Cardiac septum (tissue), 1 donor: Measurements from ENCODE around the gene MOV10L1. TPM values are rescaled to one million over a fixed set of nuclear protein-coding genes. Genes with fewer than 3 reads are reported as not detected.
"Not testable (repeated sequence)": the region's sequence is repeated elsewhere in the genome, so short reads cannot be mapped to it uniquely, and the experiment has no call there.

Experiments used
- DNase-seq: peaks from one replicate; pipeline ENCODE4 v3.0.0-alpha.2; 2020; ENCODE audit warnings: low spot score
- intact Hi-C: fragments of 100-400 bp; cut with DNase I; formaldehyde crosslinking; loops from one replicate; pipeline ENCODE4 v1.14.0; 2022
- total RNA-seq: library from RNA; stranded (reverse); fragmentation: NEBNext Ultra II Directional; extraction: Animal tissue kit (Norgen Biotek cat#: 25700); gene quantifications from one replicate; pipeline ENCODE4 v1.2.1, GENCODE V29; 2021
- donor health status: DM: no; HTN: no; CAD: no.

Gene MOV10L1
- total RNA-seq, 1 donor from 2014 or later: 0.46 TPM

GRCh38 chr22:50147258-50148165 is 57.7 kb downstream of the MOV10L1 start:
- not testable (repeated sequence) for DNase-seq
- intact Hi-C loops: loop anchor here (2.0 kb wide), 1 partner anchor 59 kb away; no protein-coding TSS in a partner anchor

- intact Hi-C loops: loop anchor here (2.0 kb wide), 1 partner anchor 59 kb away; no protein-coding TSS in a partner anchor
- no peak for DNase-seq
Measured at GRCh38 chr22:50148166-50148500, 58.3 kb downstream of the MOV10L1 start.

GRCh38 chr22:50148991-50149721 is 59.4 kb downstream of the MOV10L1 start:
- intact Hi-C loops: loop anchor here (2.0 kb wide), 1 partner anchor 58 kb away; no protein-coding TSS in a partner anchor
- DNase-seq: peak; percentile 85

GRCh38 chr22:50150161-50151129 is 60.6 kb downstream of the MOV10L1 start:
- no peak for DNase-seq
- intact Hi-C loops: no loop called here

GRCh38 chr22:50151571-50152537 is 62.0 kb downstream of the MOV10L1 start:
- no peak for DNase-seq
- intact Hi-C loops: no loop called here

- no peak for DNase-seq
- intact Hi-C loops: no loop called here
Measured at GRCh38 chr22:50153056-50153755, 63.4 kb downstream of the MOV10L1 start.

GRCh38 chr22:50153756-50154140 is 63.9 kb downstream of the MOV10L1 start:
- no peak for DNase-seq
- intact Hi-C loops: no loop called here

- intact Hi-C loops: no loop called here
- no peak for DNase-seq
Measured at GRCh38 chr22:50157709-50158375, 68.0 kb downstream of the MOV10L1 start.

- intact Hi-C loops: no loop called here
- no peak for DNase-seq
Measured at GRCh38 chr22:50160947-50161346, 71.1 kb downstream of the MOV10L1 start.

- DNase-seq: no peak
Measured at GRCh38 chr22:50161508-50162390, 71.9 kb downstream of the MOV10L1 start.

GRCh38 chr22:50162391-50162956 is 72.7 kb downstream of the MOV10L1 start:
- no peak for DNase-seq
- intact Hi-C loops: no loop called here

More at GRCh38 chr22:50161508-50162390, 71.9 kb downstream of the MOV10L1 start:
- intact Hi-C loops: no loop called here

- intact Hi-C loops: no loop called here
- no peak for DNase-seq
Measured at GRCh38 chr22:50165436-50166123, 75.8 kb downstream of the MOV10L1 start.

- intact Hi-C loops: no loop called here
- no peak for DNase-seq
Measured at GRCh38 chr22:50167689-50168489, 78.1 kb downstream of the MOV10L1 start.

GRCh38 chr22:50168490-50169180 is 78.8 kb downstream of the MOV10L1 start:
- intact Hi-C loops, DNase-seq: not testable (repeated sequence)
